GM10847 (cell line): ENCODE data around the gene ITCH.

Experiments used
- POLR2A ChIP-seq: IDR thresholded peaks from 2 replicates; pipeline ENCODE4 v1.6.1; 2011; ENCODE audit not compliant: insufficient read length; ENCODE audit errors: extremely low read depth

Gene ITCH

DNA sequence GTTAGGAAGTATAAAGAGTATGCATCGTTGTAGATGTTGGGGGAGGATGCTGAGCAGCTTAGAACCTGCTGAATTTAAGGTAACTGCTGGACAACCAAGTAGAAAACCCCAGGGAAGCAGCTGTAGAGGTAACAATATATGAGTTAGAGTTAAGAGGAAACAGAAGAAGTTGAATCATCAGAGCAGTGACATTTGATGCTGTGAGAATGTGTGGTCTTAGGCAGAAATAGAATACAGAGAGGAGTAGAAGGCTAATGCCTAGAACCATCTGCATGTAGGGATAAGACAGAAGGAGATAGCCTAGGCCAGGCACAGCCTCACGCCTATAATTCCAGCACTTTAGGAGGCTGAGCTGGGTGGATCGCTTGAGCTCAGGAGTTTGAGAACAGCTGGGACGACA, 130.6 kb downstream of the ITCH start:
- no peak for TF ChIP-seq POLR2A

DNA sequence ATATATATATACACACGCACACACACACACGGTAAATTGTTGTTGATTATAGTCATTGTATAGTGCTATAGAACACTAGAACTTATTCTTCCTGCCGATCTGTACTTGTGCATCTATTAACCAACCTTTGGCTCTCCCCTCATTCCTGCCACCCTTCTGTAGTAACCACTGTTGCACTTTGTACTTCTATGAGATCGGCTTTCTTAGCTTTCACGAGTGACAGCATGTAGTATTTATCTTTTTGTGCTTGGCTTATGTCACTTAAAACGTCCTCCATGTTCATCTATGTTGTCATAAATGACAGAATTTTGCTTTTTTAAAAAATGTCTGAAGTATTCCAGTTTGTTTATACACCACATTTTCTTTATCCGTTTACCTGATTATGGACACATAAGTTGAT, 132.2 kb downstream of the ITCH start:
- TF ChIP-seq POLR2A = no peak

DNA sequence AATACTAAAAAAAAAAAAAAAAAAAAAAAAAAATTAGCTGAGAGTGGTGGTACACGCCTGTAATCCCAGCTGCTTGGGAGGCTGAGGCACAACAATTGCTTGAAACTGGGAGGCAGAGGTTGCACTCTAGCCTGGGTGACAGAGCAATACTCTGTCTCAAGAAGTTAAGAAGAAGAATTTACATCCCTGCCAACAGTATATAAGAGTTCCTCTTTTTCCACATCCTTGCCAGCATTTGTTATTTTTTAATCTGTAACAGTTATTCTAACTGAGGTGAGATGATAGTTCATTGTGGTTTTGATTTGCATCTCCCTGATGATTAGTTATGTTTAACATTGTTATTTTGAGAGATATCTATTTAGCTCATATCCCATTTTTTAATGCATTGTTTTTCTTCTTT, 132.8 kb downstream of the ITCH start:
- TF ChIP-seq POLR2A = no peak

DNA sequence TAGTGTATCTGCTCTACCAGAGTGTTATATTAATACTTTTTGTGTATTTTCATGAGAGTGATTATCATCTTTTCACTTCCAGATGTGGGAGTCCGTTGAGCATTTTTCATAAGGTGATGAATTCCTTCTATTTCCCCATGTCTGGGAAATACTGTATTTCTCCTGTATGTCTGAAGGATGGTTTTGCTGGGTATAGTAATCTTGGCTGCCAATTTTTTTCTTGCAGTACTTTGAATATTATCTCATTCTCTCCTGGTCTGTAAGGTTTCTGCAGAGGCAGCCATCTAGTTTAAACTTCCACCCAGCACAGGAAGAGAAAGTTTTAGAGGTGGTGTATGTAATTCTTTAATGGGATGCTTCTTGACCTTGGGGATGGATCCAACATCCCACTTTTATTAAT, 137.8 kb downstream of the ITCH start:
- TF ChIP-seq POLR2A = no peak

GRCh38 chr20:34506480-34506879, 143.4 kb downstream of the ITCH start:
- TF ChIP-seq POLR2A = no peak

DNA sequence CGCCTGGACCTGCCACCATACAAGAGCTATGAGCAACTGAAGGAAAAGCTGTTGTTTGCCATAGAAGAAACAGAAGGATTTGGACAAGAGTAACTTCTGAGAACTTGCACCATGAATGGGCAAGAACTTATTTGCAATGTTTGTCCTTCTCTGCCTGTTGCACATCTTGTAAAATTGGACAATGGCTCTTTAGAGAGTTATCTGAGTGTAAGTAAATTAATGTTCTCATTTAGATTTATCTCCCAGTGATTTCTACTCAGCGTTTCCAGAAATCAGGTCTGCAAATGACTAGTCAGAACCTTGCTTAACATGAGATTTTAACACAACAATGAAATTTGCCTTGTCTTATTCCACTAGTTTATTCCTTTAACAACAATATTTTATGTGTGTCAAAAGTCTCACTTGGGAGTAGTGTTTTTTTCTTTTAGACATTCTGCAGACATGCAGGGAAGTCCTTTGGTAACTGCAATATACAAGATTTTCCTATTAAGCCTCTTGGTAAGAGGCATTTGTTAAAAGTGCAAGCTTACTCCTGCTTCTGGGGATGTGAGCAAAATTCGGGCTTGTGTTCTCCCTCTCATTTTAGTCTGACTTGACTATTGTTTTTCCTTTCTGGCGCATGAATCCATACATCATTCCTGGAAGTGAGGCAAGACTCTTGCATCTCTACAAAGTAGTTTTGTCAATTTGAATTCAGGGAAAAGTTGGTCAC, 144.8 kb downstream of the ITCH start:
- no peak for TF ChIP-seq POLR2A

- TF ChIP-seq POLR2A = no peak
Measured at GRCh38 chr20:34510575-34510974, 147.5 kb downstream of the ITCH start.

GRCh38 chr20:34511891-34512265, 148.8 kb downstream of the ITCH start:
- no peak for TF ChIP-seq POLR2A

DNA sequence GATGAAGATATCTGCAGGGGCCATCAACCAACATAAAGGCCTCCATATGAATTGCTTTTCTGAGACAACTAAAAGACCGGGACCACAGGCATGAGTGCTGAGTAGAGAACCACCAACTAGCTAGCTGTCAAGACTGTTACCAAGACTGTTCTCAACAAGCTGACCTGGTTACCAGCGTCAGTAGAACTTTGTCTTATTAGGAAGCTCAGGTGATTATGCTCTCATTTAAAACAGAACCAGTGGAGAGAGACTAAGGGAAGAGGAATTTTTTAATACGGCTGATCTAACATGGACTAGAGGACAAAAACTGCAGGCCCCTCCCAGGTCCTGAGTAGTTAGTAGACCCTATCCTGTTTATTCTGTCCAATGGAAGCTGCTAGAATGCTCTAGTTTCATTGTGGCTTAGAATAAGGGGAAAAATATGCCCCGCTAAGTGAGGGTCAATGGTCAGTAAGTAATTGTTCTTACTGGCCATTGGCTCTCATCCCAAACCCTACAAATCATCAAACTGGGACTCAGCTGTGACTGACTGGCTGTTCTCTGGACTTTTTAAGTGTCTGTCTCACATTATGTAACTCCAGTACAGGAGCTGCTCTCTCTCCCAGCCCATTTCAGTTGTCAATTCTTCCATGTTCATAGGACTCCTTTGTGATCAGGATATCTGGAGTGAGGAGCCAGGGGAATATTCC, 149.3 kb downstream of the ITCH start:
- TF ChIP-seq POLR2A = no peak

- no peak for TF ChIP-seq POLR2A
Measured at GRCh38 chr20:34512955-34513419, 149.9 kb downstream of the ITCH start.

DNA sequence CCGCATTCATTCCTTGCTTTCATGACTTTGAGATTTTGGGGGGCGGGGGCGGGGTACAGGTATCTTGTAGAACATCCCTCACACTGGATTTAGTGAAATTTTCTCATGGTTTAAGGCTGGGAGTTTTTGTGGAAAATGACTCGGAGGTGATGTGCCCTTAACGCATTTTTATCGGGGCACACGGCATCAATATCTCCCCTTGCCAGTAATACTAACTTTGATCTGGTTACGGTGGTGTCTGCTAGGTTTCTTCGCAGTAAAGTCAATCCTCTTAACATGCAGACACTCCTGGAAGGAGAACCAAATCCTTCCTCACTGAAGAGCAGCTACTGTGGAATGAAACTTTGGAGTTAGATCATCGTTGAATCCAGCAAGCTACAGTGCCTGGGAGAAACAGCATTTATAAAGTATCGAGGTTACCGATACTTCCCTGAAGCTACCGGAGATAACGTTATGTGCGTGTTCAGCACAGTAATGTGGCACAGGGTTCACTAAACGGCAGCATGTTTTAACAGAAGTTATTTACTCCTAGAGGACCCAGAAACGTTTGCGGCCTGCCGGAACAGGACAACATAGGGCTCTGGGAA, 151.9 kb downstream of the ITCH start:
- no peak for TF ChIP-seq POLR2A

DNA sequence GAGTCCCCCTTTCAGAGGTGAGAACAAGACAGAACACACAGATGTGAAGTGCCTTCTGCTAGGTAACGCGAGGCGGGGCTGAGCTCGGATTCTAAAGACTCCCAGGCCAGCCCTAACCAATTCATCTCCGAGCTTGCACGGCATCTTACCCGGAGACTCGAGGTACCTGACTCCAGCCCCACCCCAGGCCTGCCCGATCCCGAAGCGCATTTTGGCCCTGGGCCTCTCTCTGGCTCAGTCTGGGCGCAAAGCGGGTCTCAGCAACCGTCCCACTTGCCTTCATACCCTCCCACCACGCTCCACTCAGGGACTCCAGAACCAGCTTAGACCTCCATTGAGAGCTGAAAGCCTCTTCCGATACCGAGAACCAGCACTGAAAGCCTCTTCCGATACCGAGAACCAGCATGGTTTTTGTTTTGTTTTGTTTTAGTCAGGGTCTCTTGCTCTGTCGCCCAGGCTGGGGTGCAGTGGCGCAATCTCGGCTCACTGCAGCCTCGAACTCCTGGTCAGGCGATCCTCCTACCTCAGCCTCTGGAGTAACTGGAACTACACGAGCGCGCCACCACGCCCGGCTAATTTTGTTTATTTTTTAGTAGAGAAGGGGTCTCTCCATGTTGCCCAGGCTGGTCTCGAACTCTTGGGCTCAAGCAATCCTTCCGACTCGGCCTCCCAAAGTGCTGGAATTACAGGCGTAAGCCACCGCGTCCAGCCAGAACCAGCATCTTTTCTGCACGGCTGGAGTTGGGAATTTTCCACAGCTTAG, 152.6 kb downstream of the ITCH start:
- no peak for TF ChIP-seq POLR2A

GRCh38 chr20:34516247-34517113, 153.4 kb downstream of the ITCH start, which contains the start of gene DYNLRB1:
DYNLRB1 (plus strand) TSS chr20:34516422; CDS start chr20:34516459, 37 bp downstream.
- peak; percentile 47 for TF ChIP-seq POLR2A

DNA sequence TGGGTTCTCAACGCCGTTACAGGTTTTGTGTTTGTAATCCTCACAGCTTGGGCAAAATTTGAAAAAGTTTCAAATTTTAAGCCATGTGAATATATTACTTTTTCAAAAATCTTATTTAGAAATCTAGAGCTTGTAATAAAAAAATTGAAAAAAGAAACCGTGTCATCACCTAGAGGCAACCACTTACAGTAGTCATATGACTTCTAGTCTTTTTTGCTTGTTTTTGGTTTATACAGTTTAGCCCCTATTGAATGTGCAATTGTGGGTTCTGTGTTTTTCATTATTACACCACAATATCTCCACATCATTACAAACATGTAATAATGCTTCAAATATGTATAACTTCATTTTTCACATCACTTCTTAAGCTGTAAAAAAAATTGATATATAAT, 154.0 kb downstream of the ITCH start:
- TF ChIP-seq POLR2A = no peak
